EL (cell line): Measurements from ENCODE around the gene LNP1.

ENCODE experiments used
- DNase-seq: peaks from one replicate; pipeline ENCODE4 v3.0.0-alpha.2; 2016

Gene LNP1

DNA sequence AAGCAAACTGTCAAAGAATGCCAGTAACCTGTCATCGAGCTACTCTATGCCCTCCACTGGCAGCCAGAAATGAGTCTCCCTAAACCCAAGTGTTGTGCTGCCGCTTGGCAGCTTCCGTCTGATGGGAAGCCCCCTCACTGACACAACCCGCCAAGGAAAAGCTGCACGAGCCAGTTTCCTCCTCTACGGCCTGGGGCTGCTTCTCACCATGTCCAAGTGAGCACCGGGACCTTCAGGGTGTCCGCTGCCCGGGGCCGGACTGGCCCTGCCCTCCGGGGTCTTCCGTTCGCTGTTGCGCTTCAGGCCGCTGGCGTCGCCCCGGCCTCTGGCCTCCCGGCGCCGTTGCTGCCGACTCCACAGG lies 940 bp upstream of the LNP1 start:
- DNase-seq: peak; percentile 26

DNA sequence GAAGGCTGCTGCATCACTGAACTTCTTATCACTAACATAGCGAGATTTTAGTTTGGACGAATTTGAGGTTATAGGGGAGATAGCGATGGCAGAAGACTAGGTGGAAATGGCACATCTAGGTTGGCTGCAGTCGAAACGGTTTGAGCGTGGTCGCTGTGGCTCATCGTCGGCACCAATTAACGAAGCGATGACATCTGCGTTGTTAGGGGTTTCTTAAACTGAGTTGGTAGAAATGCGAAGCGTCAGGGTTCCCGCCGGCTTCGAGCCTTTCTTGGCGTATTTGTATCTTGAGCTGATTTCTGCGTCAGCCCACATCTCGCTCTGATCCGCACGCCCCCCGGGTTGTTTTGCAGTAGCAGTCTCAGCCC lies 319 bp downstream of the LNP1 start:
- DNase-seq: peak; percentile 55

DNA sequence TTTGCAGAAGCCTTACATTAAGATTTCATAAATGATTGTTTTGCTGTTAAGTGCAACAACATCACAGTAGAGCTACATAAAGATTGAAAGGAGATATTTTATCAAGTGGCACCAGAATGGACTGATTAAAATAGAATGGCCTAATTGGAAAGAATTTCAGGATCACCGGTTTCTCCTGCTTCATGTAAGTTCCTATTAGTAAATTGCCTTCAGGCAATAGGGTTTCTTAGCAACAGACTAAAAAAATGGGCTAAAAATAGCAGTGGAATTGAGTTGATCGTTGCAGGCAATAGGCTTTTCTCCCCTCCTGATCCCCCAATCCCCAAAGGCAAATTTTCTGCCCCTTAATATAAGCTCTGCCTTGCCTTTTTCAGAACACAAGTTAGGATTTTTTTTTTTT lies 917 bp downstream of the LNP1 start:
- peak; percentile 69 for DNase-seq

DNA sequence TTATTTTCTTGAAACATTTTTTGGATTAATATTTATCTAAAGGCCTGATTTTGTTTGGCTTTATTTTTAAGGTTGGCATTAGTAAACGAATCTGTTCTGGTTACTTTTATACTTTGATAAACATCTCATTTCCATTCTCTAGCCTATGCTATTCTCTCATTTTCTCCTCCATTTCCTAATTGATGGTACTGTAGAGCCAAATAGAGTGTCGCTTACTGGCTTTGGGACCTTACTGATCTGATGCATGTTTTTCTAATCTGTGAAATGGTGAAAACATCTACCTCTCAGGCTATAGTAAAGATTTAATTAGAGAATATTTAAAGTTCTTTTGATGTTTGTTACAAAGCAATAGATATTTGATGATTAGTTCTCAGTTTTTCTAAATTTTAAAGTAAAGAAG lies 1.6 kb downstream of the LNP1 start:
- DNase-seq: no peak

DNA sequence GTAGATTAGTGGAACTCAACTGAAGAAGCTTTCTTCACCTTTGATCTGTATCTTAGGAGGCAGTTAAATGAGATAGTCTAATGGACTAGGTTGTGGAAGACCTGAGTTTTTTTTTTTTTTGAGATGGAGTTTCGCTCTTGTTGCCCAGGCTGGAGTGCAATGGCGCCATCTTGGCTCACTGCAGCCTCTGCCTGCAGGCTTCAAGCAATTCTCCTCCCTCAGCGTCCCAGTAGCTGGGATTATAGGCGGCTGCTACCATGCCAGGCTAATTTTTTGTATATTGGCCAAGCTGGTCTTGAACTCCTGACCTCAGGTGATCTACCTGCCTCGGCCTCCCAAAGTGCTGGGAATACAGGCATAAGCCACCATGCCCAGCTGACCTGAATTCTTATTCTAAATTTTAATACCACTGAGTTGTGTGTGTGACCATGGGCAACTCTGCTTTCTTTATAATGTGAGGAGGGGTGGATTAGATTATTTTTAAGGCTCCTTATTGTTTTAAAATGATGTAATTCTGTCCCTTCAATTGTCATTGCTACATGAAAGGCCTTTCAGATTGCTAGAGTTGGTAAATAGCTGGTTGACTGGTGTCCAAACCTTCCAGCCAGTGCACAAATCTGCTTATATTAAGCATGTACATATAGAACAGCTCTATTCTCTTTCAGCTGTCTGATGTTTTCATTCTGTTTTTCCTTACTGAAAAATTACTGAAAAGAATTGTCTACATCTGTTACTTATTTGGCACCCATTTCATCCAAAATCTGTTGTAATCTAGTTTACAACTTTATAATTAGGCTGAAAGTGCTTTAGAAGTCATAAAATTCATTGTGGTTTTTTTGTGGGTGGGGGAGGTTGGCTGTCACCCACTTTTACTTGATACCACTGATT lies 2.3 kb downstream of the LNP1 start:
- DNase-seq: no peak

DNA sequence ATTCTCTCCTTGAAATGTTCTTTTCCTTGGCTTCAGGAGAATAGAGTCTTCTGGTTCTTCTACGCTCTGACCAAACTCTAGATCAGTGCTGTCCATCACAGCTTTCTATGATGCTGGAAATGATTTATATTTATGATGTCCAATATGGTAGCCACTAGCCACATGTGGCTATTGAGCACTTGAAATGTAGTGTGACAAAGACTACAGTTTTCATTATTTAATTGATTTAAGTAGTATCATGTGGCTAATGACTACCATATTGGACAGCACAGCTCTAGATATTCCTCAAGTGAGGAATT lies 2.9 kb downstream of the LNP1 start:
- no peak for DNase-seq

DNA sequence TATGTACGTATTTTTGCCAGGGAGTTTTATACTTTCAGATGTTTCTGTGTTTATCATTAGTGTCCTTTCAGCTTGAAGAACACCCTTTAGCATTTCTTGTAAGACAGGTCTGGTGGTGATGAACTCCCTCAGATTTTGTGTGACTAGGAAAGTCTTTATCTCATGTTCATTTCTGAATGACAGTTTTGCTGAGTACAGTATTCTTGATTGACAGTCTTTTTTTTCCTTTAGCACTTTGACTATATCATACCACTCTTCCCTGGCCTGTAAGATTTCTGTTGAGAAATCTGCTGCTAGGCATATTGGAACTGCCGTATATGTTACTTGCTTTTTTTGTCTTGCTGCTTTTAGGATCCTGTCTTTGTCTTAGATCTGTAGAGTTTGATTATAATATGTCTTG lies 5.8 kb downstream of the LNP1 start:
- no peak for DNase-seq

DNA sequence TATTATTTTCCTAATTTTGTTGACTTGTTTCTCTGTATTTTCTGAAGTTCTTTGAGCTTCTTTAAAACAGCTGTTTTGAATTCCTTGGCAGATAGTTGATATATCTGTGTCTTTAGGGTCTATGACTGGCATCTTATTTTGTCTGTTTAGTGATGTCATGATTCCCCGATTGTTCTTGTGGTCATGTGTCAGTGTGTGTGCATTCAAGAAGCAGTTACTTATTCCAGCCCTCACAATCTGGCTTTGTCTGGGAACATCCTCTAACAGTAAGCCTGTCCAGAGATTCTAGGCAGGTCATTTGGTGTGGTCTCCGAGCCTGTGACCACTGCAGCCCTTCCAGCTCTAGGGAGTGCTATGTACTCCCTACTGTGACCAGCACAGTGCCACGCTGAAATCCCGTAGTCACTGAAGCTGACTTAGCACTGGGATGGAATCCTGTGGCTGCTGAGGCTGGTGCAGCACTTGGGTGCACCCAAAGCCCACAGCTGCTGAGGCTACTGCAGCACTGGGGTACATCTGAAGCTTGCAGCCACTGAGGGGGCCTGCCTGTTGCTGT lies 6.7 kb downstream of the LNP1 start:
- no peak for DNase-seq

DNA sequence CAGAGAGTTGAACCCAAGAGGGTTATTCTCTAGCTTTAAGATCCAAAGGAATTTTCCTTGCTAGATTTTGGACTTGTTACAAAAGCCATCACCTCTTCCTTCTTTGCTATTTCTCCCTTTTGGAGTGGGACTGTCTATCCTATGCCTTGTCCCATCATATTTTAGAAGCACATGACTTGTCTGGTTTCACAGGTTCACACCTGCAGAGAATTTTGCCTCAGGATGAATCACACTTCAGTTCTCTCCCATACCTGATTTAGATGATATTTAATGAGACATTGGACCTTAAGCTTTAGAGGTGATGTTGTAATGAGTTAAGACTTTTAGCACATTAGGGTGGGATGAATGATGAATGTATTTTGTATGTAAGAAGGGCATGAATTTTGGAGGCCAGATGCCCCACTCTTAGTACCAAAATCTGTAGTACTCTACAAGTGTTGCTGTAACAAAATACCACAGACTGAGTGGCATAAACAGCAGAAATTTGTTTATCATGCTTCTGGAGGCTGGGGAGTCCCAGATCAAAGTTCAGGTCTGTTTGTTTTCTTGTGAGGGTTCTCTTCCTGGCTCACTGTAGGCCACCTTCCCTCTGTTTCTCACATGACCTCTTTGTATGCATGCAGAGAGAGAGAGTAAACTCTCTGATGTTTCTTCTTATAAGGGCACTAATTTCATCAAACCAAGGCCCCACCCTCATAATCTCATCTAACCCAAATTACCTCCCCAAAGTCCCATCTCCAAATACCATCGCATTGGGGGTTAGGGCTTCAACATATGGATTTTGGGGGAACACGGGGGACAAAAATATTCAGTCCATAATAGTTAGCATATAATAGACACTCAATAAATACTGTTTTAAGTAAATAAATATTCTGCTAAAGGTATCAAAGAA lies 10.0 kb downstream of the LNP1 start:
- DNase-seq: no peak

DNA sequence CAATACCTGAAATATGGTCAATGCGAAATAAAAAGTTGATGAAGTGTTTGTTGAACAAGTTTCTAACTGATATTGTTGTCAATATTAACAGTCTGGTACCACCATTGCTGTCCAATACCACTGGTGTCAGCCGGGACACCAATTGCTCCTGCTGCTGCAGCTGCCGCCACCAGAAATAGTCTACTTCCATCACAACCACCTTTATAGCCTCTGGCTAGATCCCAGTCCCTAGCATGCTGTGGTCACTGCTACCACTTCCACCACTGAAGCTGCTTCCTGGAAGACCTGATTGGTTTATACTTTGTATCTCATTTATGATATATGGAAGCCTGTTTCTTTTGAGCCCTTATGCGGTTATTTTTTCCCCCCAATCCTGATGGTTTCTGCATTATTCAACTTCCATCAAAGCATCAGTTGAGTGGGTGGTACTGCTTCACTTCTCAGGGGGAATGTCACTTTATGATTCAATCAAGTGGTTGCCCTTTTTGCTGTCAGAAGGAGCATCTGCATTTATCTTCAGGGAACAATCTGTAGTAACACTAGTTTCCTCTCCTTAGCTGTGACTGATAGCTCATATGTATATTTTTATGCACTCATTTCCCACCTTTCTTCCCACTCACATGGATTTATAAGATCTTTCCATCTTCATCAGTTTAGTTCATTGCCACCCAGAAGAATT lies 11.7 kb downstream of the LNP1 start:
- DNase-seq: no peak

DNA sequence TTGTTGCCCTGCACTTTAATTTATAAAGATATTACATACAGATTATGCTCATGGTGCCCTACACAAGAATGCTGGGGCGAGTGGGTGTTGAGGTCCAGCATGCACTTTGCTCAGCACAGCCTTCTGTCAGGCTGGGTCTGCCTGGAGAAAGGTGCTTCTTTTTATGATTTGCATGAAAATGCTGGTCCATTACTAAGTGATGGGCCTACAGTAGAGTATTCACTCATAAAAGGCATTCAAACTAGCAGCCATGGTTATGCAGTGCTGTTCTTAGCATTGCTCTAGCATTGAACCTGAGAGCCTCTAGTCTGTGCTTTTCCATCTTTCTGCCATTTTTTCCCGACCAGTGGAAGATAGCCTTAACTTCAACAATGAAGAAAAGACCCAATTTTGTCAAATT lies 12.3 kb downstream of the LNP1 start:
- no peak for DNase-seq

DNA sequence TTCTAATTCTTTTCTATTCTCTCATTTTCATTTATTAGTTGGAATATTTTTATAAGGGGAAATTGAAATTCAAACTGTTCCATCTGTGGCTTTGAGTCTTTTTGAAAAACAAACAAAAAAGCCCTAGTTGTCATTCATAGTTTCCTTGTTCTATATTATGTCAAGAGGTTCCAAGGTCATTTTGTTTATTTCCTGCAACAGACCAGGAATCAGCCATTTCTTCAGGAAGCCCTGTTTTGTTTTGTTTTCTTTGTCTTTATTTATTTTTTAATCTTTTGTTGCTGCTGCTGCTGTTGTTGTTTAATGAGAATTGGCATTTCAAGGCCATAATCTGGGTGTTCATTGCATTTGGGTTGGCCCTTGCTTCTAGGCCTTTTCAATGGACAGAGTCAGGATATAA lies 14.8 kb downstream of the LNP1 start:
- DNase-seq: no peak

DNA sequence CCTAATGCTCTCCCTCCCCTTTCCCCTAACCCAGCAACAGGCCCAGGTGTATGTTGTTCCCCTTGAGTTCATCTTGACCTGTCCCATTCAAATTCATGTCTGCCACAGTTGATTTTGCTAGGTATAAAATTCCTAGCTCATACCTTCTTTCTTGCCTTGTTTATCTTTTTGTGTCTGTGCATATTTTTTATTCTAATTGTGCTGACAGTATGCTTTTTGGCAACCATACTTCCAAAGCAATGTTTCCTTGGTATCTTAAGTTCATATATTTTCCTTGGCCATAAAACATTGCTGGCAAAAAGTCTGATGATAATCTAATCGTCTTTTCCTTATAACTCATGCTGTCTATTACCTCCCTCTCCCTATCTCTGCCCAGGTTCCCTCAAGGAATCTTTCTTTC lies 15.5 kb downstream of the LNP1 start:
- no peak for DNase-seq

DNA sequence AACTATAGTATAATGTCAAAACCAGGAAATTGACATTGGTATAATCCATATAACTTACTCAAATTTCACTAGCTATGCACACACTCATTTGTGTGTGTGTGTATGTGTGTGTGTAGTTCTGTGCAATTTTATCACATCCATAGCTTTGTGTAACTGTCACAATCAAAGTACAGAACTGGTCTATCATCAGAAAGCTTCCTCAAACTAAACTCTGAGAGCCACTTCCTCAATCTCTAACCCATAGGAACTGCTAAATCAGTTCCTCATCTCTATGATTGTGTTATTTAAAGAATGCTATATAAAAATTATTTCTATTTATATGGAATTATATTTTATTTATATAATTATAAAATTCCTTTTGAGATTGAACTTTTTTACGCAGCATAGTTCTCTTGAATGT lies 18.1 kb downstream of the LNP1 start:
- no peak for DNase-seq

DNA sequence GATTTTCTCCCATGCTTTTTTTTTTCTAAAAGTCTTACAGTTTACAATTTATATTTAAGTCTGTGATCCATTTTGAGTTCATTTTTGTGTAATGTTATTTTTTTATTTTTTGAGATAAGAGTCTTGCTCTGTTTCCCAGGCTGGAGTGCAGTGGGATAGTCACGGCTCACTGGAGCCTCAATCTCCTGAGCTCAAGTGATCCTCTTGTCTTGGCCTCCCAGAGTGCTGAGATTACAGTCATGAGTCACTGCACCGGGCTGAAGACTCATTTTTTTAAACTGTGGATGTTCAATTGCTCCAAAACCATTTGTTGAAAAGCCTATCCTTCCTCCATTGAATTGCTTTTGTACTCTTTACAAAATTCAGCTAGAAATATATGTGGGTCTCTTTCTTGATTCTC lies 19.5 kb downstream of the LNP1 start:
- no peak for DNase-seq

DNA sequence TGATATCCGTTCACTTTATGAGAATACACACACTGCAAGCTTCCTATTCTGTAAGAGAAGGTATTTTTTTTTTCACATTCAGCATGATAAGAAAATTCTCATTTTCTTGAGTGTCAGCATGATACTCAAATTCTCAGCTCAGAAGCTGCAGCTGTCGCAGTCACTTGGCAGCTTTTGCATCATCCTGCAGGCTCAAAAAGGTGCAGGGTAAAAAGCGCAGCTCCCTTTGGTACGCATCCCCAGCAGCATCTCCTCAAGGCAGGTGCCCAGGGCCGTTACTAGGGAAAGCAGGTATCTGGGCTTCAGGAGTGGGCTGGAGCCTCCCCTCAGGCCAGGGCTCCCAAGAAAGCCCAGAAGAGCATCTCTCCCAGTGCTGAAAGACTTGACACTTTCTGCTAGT lies 22.3 kb downstream of the LNP1 start:
- DNase-seq: no peak

DNA sequence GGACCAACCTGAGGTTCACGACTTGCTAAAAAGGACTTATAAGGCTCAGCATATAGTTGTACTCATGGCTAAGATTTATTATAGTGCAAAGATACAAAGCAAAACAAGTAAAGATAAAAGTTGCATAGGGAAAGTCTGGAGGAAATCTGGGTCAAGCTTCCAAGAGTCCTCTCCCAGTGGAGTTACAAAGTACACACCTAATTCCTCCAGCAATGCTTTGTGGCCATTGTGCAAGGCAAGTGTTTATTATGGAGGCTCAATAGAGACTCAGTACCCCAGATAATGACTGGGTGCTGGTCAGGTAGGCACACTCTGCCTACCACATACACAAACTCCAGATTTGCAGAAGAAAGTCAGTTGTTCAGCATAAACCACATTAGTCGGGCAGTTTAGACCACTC lies 22.9 kb downstream of the LNP1 start:
- no peak for DNase-seq

DNA sequence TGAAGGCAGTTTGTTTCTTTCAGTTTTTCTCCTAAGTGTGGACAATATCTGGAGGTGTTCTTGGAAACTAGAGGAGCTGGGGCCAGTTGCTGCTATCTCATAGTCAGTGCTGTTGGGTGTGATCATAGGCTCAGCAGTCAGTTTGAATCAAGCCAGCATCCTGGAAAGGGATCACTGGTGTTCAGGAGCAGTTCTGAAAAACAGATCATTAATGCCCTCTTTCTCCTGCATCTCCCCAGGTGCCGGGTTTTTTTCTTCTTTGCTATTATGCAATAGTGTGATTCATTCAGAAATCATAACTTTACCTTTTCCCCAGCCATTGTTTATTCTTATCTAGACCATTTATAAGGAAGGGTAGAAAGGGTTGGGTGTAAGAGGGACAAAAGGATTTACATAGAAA lies 24.0 kb downstream of the LNP1 start:
- no peak for DNase-seq

DNA sequence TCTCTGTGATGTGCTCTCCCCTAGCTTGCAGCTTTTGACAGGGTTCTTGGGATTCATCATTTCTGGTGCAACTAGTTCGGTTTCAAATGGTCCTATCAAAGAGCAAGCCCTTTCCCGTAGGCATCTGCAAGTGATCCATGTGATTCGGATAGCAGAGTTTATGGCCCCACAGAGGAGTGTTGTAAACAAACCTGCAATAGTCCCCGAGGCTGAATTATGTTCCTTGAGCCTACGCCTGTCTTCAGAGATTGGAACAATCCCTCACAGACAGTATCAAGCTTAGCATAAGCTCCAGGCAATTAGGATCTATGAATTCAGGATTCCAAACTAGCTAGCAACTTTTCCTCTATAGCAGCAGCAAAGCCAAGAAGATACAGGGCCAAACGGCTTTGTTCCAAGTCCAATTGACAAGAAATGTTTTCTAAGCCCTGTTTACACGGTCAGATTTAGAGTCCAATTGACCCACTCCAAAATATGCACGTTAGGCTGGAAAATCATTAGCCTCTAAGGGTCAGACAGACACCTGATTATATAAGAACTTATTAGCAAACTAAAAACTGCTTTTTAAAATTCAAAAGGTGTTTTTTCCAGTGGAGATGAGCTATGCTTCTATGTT lies 24.8 kb downstream of the LNP1 start:
- DNase-seq: no peak

DNA sequence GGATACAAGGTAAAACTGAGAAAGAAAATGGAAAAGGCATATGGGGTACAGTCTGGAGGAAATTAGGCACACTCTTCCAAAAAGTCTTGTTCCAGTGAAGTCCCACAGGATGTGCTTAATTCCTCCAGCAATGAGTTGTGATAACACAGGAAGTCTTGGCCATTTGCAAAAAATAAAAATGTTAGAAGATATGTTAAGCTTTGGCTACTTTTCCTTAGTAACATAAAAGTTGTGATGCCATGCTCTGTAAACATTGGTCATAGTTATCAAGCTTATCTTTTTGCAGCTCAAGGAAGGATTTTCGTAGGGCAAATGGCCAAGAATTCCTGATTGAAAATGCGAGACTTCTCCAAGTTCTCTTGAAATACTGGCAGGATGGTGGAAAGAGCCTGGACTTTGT lies 26.4 kb downstream of the LNP1 start:
- DNase-seq: no peak

DNA sequence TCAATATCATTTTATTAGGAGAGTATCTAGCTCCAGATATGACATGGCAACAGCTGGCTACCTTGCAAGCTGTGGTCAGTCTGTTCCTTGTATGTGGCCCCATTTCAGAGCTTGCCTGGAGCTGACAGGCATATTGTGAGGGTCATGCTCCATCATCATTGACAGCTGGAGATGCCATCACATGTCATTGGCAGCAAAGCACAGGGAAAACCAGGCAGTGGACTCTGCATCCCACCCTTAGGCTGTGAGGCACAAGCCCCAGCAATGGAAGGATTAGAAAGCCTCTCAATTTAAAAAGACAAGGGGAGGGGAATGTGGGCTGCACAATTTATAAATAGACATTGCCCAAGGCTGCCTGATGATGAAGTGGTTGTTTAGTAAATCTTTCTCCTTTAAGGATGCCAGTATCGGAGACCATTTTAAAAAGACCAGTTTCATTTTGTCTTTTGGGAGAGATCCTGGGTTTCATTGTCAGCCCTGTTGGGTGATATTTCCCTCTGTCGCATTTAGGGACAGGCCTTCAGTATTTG lies 27.9 kb downstream of the LNP1 start:
- no peak for DNase-seq

DNA sequence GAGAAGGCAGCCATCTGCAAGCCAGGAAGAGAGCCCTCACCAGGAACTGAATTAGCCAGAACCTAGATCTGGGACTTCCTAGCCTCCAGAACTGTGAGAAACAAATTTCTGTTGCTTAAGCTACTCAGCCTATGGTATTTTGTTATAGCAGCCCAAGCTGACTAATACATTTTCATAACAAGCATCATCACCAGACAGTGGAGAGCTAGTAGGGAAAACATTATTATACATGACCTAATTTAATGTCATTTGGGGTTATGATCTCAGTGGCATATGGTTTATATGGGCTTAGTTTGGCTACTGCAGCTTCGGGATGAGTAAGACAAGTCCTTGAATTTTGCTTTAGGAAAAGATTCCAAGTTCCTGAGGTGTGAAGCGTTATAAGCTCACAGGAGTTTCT lies 35.6 kb downstream of the LNP1 start:
- DNase-seq: peak; percentile 17
